ENCODE results near the gene SLC45A3.
A peak's percentile ranks its signal among the peaks of the same experiment; 100 is the strongest.

Gene SLC45A3

DNA sequence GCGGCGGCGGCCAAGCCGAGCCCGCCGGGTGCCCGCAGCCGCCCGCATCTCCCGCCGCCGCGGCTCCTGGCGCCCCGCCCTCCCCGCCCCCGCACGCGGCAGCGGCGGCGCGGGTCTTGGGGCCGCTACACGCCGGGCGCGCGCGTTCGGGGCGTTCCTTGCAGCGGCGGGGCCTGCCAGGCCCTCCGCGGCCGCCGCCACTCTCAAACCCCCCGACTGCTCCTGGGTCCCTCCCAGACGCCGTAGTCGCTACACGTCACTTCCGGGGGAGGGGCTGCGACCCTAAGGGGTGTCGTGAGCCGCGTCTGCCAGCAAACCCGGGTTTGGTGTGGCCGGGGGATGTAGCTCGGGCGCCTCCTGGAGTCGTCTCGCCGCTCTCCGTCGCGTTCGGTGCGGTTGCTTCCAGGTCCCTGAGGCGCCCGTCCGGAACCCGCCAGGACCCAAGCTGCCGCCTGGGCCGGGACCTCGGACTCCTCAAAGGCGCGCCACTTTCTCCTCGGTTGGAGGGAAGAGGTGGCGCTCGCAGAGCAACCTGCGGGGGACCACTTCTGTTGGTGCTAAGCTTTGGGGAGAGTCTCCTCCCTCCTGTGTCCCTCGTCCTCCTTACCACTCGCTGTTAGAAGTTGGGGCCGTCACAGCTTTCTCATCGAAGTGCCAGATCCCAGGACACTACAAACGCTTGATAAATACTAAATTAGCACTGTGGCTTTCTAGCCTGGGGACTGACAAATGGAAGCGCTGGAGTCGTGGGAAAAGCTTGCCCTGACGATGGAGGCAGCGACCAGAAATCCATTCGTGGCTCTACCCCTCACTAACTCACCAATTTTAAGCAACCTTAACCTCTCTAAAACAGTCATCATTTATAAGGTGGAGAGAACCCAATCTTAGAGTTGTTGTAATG is 48.3 kb downstream of the SLC45A3 start, which contains the start of gene ELK4:
TSS of gene ELK4 (minus strand) at position 244 of the 901 bp plus-strand sequence. CDS start 8,129 bp downstream, outside the sequence.
- DNase-seq, result peak; percentile 94

DNA sequence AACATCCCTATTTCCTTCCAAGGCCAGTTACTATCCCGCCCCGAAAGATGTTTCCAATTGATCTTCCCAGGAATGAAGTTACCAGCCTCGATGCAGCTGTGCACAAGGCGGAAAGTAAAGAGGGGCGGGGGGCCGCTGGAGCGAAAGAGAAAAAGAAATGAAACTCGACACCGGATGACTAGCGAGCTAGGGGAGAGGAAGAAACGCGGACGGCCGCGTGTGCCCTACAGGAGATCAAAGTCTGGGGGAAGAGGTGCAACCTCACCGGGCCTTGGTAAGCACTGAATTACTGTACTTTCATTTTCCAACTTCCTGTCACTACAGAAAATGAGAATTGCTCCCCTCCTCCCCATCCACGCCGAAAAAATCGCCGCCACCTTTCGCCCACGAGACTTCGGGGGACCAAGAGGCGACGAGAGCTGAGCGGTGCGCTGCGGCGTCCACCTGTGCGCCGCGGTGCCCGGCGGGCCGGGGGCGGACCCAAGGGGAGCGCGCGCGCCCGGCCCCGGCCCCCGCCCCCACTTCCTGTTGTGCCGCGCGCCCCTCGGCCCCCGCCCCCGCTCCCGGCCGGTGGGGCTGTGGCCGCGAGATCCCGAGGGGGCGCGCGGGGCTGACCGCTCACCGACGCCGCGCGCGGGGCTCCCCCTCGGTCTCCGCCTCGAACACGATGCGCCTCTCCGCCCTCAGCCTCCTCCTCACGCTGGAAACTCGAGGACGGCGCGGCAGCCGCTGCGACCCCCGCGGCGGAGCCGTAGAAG is 49.1 kb downstream of the SLC45A3 start:
- DNase-seq, result peak; percentile 77

DNA sequence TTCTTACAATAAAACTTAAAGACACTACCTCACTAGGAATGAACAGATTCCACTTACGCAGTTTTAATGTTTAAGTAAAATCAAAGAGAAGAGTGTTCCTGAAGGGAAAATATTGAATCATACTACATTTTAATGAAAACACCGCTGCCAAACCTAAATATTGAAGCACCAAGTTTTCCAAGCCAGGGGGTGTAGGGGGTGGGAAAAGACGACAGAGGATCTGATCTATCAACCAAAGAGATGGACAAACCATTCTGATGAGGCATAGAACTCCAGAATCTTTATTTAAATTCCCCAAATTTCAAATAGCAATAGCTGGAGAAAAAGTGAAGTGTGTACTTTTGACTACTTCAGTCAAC is 49.7 kb downstream of the SLC45A3 start:
- DNase-seq, result no peak

- DNase-seq, result no peak
Measured at GRCh38 chr1:205630241-205630640, 50.1 kb downstream of the SLC45A3 start.

DNA sequence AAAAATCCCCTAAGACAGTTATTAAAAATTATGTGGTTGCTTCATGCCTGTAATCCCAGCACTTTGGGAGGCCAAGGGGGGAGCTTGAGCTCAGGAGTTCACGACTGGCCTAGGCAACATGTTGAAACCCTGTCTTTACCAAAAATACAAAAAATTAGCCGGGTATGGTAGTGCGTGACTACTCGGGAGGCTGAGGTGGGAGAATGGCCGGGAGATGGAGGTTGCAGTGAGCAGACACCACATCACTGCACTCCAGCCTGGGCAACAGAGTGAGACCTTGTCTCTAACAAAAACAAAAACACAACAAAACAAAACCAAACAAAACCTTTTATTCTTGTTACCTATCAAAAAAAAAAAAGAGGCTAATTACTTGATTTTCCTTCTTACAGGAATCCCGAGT is 50.6 kb downstream of the SLC45A3 start:
- no peak for DNase-seq

- DNase-seq, result no peak
Measured at GRCh38 chr1:205627956-205628355, 52.4 kb downstream of the SLC45A3 start.

DNA sequence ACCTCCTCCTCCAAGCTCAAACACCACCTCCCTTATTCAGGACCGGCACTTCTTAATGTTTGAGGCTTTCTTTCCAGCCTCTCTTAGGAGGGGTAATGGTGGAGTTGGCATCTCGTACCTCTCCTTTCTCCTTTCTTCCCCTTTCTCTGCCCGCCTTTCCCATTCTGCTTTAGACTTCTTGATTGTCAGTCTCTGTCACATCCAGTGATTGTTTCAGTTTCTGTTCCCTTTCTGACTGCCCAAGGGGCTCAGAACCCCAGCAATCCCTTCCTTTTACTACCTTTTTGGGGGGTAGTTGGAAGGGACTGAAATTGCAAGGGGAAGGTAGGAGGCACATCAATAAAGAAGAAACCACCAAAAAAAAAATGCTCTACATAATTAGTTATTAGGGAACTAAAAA is 54.1 kb downstream of the SLC45A3 start:
- no peak for DNase-seq

DNA sequence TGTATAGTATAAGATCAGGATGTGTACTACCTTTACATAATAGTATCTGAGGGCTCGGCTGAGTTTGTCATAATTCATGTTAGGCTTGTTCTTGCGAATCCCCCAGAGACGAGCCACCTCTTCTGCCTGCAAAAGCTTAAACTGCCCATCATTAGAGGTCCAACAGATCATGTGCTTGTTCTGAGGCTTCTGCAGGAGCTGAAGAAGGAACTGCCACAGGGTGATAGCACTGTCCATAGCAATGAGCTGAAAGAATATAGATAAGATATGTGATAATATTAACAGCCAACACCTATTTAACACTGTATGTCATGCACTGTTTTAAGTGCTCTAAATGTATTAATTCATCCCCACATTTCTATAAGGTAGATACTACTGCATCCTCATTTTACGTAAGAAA is 56.7 kb downstream of the SLC45A3 start:
- DNase-seq, result no peak

GRCh38 chr1:205620269-205620668 is 60.0 kb downstream of the SLC45A3 start:
- no peak for DNase-seq

DNA sequence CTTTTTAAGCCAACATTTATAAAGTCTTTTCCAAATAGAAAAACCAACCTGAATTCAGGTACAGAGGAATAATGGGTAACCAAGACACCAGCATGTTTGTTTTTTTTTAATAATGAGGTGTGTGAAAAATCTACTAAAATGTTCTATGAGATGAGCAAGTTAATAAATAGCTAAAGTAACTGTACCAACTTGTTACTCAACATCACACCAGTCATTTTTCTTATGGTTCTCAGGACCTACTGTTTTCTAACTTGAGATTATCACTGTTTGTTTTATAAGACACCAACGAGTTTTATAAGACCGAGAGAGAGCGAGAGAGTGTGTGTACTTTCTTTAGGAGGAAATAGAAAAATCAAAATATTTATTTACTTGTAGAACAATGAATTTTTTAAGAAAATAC is 60.9 kb downstream of the SLC45A3 start:
- DNase-seq, result no peak

GRCh38 chr1:205616563-205617293 is 63.6 kb downstream of the SLC45A3 start:
- no peak for DNase-seq

DNA sequence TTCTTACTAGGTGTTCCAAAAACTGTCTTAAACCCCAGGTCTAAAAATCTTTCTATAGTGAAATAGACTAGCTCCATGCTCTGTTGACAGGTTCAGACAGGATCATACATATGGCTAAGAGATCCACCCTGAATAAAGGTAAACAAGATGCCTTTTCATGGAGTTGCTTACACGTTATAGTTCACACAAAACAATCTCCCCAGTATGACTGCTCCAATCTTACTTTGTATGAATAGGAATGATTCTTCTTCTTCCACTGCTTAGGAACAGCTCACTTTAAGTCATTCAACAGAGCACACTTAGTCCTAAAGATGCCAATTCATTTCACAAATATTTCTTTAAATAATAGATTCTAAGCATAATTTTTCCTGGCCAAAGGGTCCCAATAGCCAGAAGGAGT is 64.5 kb downstream of the SLC45A3 start:
- no peak for DNase-seq

DNA sequence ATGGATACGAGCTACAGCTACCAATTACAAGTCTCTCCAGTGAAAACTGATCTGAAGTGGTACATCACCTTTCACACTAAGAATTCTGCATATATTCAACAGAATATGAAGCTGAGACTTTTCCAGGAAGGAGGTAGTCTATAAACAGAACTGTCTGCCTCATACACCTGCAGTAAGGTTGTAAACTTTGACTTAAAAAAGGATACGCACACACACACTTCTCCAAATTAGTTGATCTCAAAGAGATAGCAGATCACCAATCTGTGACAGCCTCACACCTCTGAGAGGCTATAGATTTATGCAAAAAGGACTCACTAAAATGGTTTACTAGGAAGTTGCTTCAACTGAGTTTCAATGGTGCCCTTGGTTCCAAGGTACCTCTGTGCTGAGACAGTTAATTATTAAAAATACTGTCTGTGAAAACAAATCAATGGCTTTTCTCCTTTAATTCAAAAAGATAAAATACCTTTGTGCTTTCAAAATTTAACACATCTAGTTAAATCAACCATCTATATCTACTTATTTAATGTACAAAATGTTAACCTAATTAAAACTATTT is 66.4 kb downstream of the SLC45A3 start:
- no peak for DNase-seq

DNA sequence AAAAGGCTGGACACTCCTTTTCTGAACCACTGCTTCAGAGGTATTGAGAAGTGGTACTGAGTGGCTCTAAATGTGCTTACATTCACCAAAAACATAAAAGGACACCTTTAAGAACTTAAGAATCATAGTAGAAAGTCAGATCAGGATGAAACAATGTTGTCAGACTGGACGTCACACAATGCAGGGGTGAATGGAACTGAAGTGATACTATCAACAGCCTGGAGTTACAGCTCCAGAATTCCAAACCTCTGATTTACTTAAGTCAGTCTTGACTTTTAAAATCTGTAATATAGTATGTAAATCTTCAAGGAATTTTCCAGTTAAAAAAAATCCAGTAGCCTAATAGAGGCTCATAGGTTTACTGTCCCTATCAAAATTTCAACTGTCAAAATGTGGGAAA is 67.8 kb downstream of the SLC45A3 start:
- no peak for DNase-seq

DNA sequence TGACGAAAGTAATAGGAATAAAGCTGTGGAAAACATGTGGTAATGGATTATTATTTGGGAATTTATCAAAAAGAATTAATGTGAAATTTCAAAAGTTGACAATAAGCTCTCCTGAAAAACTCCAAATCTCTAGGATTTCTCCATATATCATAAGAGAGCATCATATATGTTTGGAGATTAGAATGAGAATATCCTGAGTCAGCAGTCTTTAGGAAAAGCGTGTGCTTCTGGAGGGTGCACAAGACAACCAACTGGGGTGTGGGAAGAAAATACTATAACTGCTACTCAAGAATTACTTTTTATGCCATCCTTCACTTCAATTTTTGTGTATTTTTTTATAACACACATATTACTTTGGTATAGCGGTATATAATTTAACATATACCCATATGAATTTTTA is 68.2 kb downstream of the SLC45A3 start:
- no peak for DNase-seq

GRCh38 chr1:205610901-205611466 is 69.3 kb downstream of the SLC45A3 start:
- no peak for DNase-seq

- no peak for DNase-seq
Measured at GRCh38 chr1:205610036-205610435, 70.3 kb downstream of the SLC45A3 start.

Measured in DMS79 treated with DMSO at 0.1 percent for 48 hours (cell line).